TTC549 (cell line): Measurements from ENCODE around the gene RCBTB1.
"Not testable (repeated sequence)": the region's sequence is repeated elsewhere in the genome, so short reads cannot be mapped to it uniquely, and the experiment has no call there.

Experiments used
- FAIRE-seq: peaks from 2 replicates; lab custom pipeline; 2012; peaks lifted over from hg19 to GRCh38; lab: Jason Lieb, UNC

Gene RCBTB1

GRCh38 chr13:49503951-49504350 is 81.4 kb downstream of the RCBTB1 start:
- FAIRE-seq: no peak

- FAIRE-seq: no peak
Observed at GRCh38 chr13:49502954-49503353, 82.4 kb downstream of the RCBTB1 start.

- FAIRE-seq: no peak
Observed at GRCh38 chr13:49499889-49500660, 85.3 kb downstream of the RCBTB1 start.

- no peak for FAIRE-seq
Observed at GRCh38 chr13:49498206-49498605, 87.2 kb downstream of the RCBTB1 start.

DNA sequence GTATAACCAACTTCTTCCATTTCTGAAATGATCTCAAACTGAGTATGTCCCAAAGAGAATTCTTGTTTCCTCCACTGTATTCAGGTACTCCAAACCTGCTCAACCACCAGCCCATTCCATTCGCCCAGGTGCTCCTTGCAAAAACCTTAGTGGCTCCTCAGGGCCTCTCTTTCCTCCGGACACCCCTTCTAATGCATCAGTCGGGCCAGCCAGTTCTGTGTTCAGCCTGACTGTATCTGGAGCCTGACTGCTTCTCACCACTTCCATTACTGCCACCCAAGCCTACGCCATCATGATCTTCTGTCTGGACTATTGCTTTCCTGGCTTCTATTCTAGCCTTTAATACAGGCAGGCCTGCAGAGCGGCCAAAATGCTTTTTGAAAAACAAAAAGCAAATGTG is 88.1 kb downstream of the RCBTB1 start:
- no peak for FAIRE-seq

- not testable (repeated sequence) for FAIRE-seq
Observed at GRCh38 chr13:49496837-49497236, 88.5 kb downstream of the RCBTB1 start.

DNA sequence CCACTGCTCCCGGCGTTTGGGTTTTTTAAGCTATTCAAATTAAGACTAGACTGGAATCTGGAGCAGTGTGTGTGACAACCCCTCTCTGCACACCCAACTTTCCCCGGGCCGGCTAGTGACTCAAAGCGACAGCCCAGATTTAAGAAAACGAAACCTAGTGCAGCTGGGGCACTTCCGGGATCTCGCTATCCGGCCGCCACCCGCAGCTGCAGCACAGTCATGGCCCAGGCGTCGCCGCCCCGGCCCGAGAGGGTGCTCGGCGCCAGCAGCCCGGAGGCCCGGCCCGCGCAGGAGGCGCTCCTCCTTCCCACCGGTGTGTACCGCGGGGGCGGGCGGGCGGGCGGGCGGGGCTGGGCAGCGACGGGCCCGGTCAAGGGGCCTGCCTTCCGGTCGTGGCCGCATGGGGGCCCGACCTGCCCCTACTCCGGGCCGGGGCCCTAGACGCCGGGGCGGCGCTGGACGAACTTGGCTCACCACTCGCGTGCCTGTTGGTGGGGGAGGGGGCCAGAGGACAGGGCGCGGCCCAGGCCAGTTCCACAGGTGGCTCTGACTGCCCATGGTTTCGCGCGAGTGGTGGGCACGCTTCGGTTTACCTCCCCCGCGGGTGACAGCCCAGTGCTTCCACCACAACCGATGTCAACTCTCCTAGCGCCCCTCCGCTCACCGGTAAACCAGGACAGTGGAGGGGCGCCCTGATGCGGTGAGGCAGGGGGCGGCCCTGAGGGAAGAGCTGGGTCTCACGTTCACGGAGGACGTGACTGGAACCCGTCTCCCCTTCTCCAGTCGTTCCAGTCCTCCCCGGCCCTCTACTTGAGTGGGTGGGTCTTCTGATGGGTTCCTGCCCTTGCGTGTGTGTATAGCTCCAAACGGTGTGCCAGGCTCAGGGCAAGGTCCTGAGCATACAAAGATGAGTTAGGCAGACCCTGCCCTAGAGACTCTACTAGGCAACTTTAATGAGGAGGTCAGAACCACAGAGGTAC is 89.3 kb downstream of the RCBTB1 start, which contains the start of gene PHF11:
Gene PHF11, plus strand, starts transcription at position 171 of the 980 bp plus-strand sequence. Its CDS starts 49 bp downstream, at position 220.
- no peak for FAIRE-seq

DNA sequence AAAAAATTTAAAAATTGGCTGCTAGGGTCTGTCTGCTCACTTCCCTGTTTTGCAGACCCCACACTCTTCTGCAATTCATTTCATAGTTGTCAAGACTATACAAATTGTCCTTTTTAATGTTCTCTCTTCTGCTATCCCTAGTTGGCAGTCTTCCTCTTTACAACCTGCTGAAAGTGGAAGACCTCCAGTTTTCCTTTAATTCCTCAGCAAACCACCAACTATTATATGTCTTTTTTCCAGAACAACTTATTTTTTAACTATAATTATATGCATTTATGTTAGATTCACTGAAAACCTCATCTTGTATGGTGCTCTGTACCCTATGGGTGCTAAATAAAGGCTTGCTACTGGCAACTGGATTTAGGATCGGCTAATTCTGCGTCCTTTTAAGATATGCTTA is 90.7 kb downstream of the RCBTB1 start:
- no peak for FAIRE-seq

- FAIRE-seq: no peak
Observed at GRCh38 chr13:49488563-49488962, 96.8 kb downstream of the RCBTB1 start.
